GM19239 (cell line): ENCODE measurements around the gene PVALB.

Source experiments
- DNase-seq: peaks from one replicate; pipeline ENCODE4 v3.0.0; 2011; ENCODE audit warnings: low spot score; ENCODE audit not compliant: insufficient read length
- FAIRE-seq: peaks from 2 replicates; lab custom pipeline; 2011; peaks lifted over from hg19 to GRCh38; lab: Jason Lieb, UNC

PVALB gene

GRCh38 chr22:36850056-36850455 is 33.2 kb upstream of the PVALB start:
- DNase-seq (no peak), FAIRE-seq (no peak)

DNA sequence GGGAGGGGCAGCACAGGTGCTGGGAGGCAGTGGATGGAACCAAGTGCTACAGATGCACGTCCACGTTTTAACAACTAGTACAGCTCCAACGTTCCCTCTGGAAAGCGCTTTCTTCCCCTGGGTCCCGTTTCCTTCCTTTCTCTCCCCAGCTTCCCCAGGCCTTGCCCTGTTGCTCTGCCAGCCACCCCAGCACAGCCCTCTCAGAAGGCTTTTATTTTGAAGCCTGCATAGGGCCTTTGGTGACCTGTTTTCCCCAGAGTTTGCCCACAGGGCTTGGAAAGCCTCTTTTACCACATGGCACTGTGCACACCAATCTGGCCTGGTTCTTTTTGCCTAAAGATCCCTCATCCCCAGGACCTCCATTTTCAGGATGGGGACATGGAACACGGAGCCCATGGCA is 30.1 kb upstream of the PVALB start:
- DNase-seq (no peak), FAIRE-seq (no peak)

- no peak for FAIRE-seq
- DNase-seq = no peak
These were observed 29.4 kb upstream of the PVALB start for GRCh38 chr22:36846271-36846670.

DNA sequence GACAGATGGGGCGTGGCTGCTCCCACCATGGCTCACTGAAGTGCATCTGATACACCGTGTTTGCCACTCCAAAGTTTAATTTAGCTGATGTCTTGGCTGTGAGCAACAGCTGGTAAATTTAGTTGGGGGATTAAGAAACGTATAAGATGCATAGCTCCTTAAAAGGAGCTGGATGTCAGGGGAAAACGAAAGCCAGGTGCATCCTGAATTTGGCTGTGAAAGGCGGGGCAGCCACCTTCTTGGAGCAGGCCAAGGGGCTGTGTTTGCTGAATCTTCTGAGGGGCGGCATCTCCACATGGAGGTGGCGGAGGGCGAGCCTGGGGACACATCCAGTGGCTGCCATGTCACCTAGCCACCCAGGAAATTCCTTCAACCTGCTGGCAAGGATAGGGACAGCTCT is 23.3 kb upstream of the PVALB start:
- FAIRE-seq (no peak), DNase-seq (no peak)

- DNase-seq (no peak), FAIRE-seq (peak; percentile 21)
These were observed 22.7 kb upstream of the PVALB start for GRCh38 chr22:36839356-36840073.

- FAIRE-seq (no peak), DNase-seq (no peak)
These were observed 21.5 kb upstream of the PVALB start for GRCh38 chr22:36838119-36839030.

DNA sequence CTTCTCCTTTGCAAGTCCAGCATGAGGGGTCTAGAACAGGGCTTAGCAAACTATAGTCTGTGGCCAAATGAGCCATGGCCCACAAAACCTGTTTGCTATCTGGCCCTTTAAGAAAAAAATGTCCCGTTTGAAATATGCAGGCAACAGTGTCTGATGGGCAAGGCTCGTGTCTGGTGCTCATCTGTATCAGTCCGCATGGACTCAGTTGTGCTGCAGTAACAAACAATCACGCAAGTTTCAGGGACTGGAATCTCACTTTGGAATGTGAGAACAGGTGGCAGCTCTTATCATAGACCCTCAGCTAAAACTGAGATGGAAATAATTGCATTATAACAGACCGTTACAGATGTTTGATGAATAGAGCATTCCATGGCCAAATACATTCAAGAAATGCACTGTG is 19.1 kb upstream of the PVALB start:
- no peak for DNase-seq
- no peak for FAIRE-seq

DNA sequence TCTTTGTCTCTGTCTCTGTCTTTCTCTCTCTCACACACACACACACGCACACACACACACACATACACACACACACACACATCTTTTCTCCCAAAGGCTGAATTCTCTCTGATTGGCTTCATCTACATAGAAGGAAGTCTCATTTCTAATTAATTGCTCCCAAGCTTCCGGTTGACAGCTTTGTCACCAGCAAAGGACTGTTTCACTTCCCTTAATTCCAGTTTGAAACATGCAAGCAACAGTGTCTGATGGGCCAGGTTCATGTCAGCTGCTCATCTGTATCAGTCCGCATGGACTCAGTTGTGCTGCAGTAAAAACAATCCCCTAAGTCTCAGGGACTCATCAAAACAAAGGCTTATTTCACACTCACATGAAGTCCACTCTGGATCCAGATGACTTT is 16.2 kb upstream of the PVALB start:
- peak; percentile 83 for FAIRE-seq

GRCh38 chr22:36831717-36832116 is 14.9 kb upstream of the PVALB start:
- DNase-seq (no peak), FAIRE-seq (no peak)

More for the DNA sequence above, 16.2 kb upstream of the PVALB start:
- no peak for DNase-seq

DNA sequence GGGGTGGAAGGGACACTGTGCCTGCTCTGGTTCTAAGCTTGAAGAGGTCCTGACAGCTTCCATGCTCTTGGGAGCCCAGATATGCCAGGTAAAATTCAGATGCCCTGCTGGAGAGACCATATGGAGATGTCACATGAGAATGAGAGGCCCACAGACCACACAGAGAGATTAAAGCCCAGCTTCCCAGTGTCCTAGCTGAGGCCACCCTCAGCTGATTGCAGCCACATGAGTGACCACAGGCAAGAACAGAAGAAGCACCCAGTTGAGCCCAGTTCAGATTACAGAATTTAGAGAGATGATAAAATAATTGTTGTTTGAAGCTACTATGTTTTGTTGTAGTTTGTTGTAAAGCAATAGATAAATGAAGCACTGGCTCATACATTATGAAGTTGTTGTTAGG is 14.4 kb upstream of the PVALB start:
- DNase-seq (no peak), FAIRE-seq (no peak)

- no peak for FAIRE-seq
- DNase-seq = no peak
These were observed 13.8 kb upstream of the PVALB start for GRCh38 chr22:36830601-36831000.

DNA sequence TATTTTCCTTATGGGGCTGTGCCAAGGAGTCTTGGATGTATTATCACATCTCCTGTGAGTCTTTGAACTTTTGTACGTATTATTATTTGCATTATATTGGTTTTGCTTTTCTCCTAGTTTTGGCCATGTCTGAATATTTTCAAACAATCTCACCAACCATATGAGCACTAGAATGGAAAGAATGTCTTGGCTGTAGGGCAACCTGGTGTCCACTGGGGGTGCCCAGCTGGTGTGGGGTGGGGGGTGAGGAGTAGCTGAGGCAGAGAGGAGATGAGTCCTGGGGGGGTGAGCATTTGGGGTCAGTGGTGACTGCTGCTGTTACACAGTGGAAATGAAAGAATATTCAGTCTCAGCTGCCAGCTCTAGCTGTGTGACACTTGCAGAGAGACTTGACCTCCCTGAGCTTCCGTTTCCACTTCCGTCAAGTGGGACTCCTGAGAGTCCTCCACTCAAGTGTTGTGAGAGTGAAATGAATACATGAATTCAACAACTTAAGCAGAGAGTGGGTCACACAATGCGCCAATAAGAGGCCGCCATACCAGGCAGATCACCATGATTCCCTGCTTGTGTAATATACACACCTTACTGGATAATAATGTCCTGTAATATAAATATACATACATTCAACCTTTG is 12.7 kb upstream of the PVALB start:
- FAIRE-seq = no peak
- no peak for DNase-seq

DNA sequence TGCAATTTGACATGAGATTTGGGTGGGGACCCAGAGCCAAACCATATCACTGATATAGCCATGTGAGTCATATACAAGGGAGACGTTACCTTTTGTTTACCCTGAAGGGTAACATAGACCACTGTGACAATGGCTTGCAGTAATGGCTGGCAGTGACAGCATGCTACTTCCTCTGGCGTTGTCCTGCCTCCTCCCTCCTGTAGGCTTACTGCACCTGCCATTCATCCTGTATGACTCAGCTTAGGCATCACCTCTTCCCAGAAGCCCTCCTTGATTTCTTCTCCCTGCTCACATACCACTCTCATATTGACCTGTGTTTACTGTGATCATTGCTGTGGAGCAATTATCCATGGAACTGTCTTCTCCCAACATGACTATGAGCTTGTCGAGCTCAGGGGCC is 12.0 kb upstream of the PVALB start:
- FAIRE-seq (no peak), DNase-seq (no peak)

DNA sequence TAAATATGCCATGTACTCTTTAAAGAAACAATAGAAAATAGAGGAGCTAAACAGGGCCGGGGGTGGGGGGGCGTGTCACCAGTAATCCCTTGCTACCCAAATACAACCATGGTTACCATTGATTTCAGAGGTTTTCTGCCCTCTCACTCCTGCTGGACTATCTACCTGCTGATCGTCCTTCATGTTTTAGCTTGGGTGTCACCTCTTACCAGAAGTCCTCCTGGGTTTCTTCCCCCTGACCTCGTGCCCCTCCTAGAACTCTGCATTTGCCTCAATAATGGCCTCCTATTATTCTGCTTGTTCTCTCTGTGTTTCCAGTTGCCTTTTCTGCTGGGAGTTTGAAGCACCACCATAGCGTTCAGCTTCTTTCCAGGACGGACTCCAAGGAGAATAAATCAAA is 9.4 kb upstream of the PVALB start:
- DNase-seq (no peak), FAIRE-seq (no peak)

GRCh38 chr22:36824655-36825054 is 7.8 kb upstream of the PVALB start:
- FAIRE-seq (no peak), DNase-seq (no peak)

- DNase-seq (no peak), FAIRE-seq (no peak)
These were observed 6.5 kb upstream of the PVALB start for GRCh38 chr22:36823186-36823839.

GRCh38 chr22:36822581-36822980 is 5.7 kb upstream of the PVALB start:
- DNase-seq (no peak), FAIRE-seq (no peak)

GRCh38 chr22:36819112-36819511 is 2.3 kb upstream of the PVALB start:
- FAIRE-seq (no peak), DNase-seq (no peak)

GRCh38 chr22:36818010-36818642 is 1.3 kb upstream of the PVALB start:
- no peak for DNase-seq
- FAIRE-seq = no peak

DNA sequence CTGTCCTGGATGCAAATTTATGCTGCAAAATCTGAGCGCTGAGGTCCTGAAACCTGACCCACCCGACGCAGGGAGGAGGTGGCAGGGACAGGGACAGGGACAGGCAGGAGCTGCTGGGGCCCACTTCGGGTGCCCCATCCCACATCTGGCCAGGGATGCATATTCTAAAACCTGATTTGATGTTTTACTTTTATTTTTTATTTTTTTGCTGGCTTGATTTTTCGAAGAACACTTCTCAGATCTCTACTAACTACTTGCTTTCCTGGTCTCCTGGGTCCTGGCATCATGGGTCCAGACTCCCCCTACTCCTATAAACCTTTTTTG is 652 bp upstream of the PVALB start:
- DNase-seq = no peak
- FAIRE-seq = no peak

GRCh38 chr22:36816339-36816635 is 548 bp downstream of the PVALB start:
- DNase-seq (no peak), FAIRE-seq (no peak)
